ENCODE results near the gene THBD. TPM values are rescaled to one million over a fixed set of nuclear protein-coding genes. Genes with fewer than 3 reads are reported as not detected.

THBD gene
- total RNA-seq, 2 donors from 2014 or later = 6.6 to 88.4 TPM

DNA sequence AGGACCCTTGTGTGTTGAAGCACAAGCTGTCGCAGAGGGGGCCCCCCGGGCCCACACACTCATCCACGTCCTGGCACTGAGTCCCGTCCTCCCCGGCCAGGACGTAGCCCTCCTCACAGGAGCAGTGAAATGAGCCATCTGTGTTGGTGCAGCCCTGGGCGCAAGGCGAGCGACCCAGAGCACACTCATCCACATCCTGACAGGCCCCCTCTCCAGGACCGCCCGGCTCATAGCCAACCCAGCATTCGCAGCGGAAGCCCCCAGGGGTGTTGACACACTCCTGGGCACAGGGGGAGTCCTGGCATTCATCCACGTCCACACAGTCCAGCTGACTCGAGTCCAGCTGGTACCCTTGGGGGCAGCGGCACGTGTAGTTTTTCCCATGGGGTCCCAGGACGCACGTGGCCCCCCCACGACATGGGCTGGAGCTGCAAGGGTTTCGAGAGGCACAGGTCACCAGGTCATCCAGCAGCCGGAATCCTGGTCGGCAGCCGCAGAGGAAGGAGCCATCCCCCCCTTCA is 35.4 kb upstream of the THBD start:
- 65% methylated on average over 24 of the region's 24 CpGs for WGBS
- TF ChIP-seq CTCF (IDR thresholded peaks at IDR 0.05) = no peak
- TF ChIP-seq POLR2AphosphoS5 (IDR thresholded peaks at IDR 0.05) = no peak
- no peak for TF ChIP-seq POLR2A (IDR thresholded peaks at IDR 0.05)

GRCh38 chr20:23084282-23084844 is 34.9 kb upstream of the THBD start:
- intact Hi-C loops (cut with DNase I) = no loop called here
- DNase-seq (ENCODE audit: low spot score) = no peak
- peak overlapping the region in 1 of 2 donors; percentile 14 for H3K4me3 ChIP-seq
- peak overlapping the region; percentile 57 to 60 for H3K27ac ChIP-seq
- TF ChIP-seq POLR2A (IDR thresholded peaks at IDR 0.05) = no peak
- TF ChIP-seq POLR2AphosphoS5 (IDR thresholded peaks at IDR 0.05) = no peak
- no peak for TF ChIP-seq CTCF (IDR thresholded peaks at IDR 0.05)
- no peaks in the 10 kb centered on the region for H3K4me1 ChIP-seq (replicated peaks)
- no peaks in the 10 kb centered on the region for H3K36me3 ChIP-seq
- 91% methylated on average over 17 of the region's 17 CpGs for WGBS
- no peaks in the 10 kb centered on the region for H3K9me3 ChIP-seq
- no peaks in the 10 kb centered on the region for H3K27me3 ChIP-seq (replicated peaks; ENCODE audit: insufficient read depth)

More for the DNA sequence above, 35.4 kb upstream of the THBD start:
- peak overlapping the region; percentile 57 to 60 for H3K27ac ChIP-seq
- intact Hi-C loops (cut with DNase I) = no loop called here
- H3K27me3 ChIP-seq (replicated peaks; ENCODE audit: insufficient read depth) = no peaks in the 10 kb centered on the region
- peak overlapping the region in 1 of 2 donors; percentile 14 for H3K4me3 ChIP-seq
- no peak for DNase-seq (ENCODE audit: low spot score)
- no peaks in the 10 kb centered on the region for H3K9me3 ChIP-seq
- H3K36me3 ChIP-seq = no peaks in the 10 kb centered on the region
- H3K4me1 ChIP-seq (replicated peaks) = no peaks in the 10 kb centered on the region

GRCh38 chr20:23083553-23084220 is 34.2 kb upstream of the THBD start:
- intact Hi-C loops (cut with DNase I) = no loop called here
- WGBS = 64% methylated on average over 15 of the region's 15 CpGs
- Histone ChIP-seq H3K27me3 (replicated peaks; ENCODE audit: insufficient read depth) (no peaks in the 10 kb centered on the region), H3K4me1 (replicated peaks) (no peaks in the 10 kb centered on the region), H3K36me3 (no peaks in the 10 kb centered on the region), H3K27ac (peak overlapping the region; percentile 57 to 60), H3K9me3 (no peaks in the 10 kb centered on the region), H3K4me3 (peak overlapping the region in 1 of 2 donors; percentile 14)
- DNase-seq (ENCODE audit: low spot score) = no peak
- TF ChIP-seq POLR2A (IDR thresholded peaks at IDR 0.05) (no peak), POLR2AphosphoS5 (IDR thresholded peaks at IDR 0.05) (no peak), CTCF (IDR thresholded peaks at IDR 0.05) (no peak)

- Histone ChIP-seq H3K27me3 (replicated peaks; ENCODE audit: insufficient read depth) (no peaks in the 10 kb centered on the region), H3K4me1 (replicated peaks) (no peaks in the 10 kb centered on the region), H3K9me3 (no peaks in the 10 kb centered on the region), H3K4me3 (no peak overlapping the region), H3K27ac (peak overlapping the region; percentile 57 to 60), H3K36me3 (no peaks in the 10 kb centered on the region)
- DNase-seq (ENCODE audit: low spot score) = peak; percentile 30
- WGBS = 51% methylated on average over 9 of the region's 9 CpGs
- TF ChIP-seq POLR2A (IDR thresholded peaks at IDR 0.05) (no peak), CTCF (IDR thresholded peaks at IDR 0.05) (no peak), POLR2AphosphoS5 (IDR thresholded peaks at IDR 0.05) (peak; percentile 21)
- intact Hi-C loops (cut with DNase I) = no loop called here
Observed at GRCh38 chr20:23082846-23083552, 33.5 kb upstream of the THBD start.

Data from prostate gland (tissue), 2 donors.